Liver (tissue), 9 donors: ENCODE results near the gene SCUBE3. TPM values are rescaled to one million over a fixed set of nuclear protein-coding genes. Genes with fewer than 3 reads are reported as not detected.

Experiments used
- DNase-seq: peaks from one replicate; pipeline ENCODE4 v3.0.0-alpha.2; 2017; ENCODE audit warnings: low spot score
- H3K27ac ChIP-seq, 2 donors: one replicate each; pipeline ENCODE4 v1.7.0; 2013; ENCODE audit warnings: inconsistent platforms in 2 of 2, low read length in 2 of 2, control low read depth in 1 of 2, low read depth in 1 of 2, mild to moderate bottlenecking in 1 of 2
- H3K27me3 ChIP-seq, 4 donors: one replicate each; pipeline versions ENCODE4 v1.6.1 to v1.7.0; 2013; ENCODE audit warnings: low read length in 3 of 4, inconsistent platforms in 1 of 4, mild to moderate bottlenecking in 1 of 4, moderate library complexity in 1 of 4; ENCODE audit not compliant: control insufficient read depth in 4 of 4, insufficient read depth in 4 of 4
- H3K36me3 ChIP-seq, 4 donors: one replicate each; pipeline versions ENCODE4 v1.6.1 to v1.7.0; 2013; ENCODE audit warnings: low read length in 3 of 4, mild to moderate bottlenecking in 3 of 4, low read depth in 1 of 4, moderate library complexity in 1 of 4; ENCODE audit not compliant: control insufficient read depth in 4 of 4, insufficient read depth in 3 of 4
- H3K4me1 ChIP-seq, 4 donors: one replicate each; pipeline versions ENCODE4 v1.6.1 to v1.7.0; 2013; ENCODE audit warnings: low read length in 3 of 4, mild to moderate bottlenecking in 3 of 4, moderate library complexity in 1 of 4; ENCODE audit not compliant: control insufficient read depth in 4 of 4, insufficient read depth in 4 of 4
- H3K4me3 ChIP-seq, 3 donors: one replicate each; pipeline versions ENCODE4 v1.6.1 to v1.7.0; 2013; ENCODE audit warnings: low read length in 3 of 3, control low read depth in 1 of 3, low read depth in 1 of 3, mild to moderate bottlenecking in 1 of 3
- H3K9ac ChIP-seq, 2 donors: one replicate each; pipeline ENCODE4 v1.7.0; 2013; ENCODE audit warnings: low read length in 2 of 2, mild to moderate bottlenecking in 2 of 2, moderate library complexity in 2 of 2, control low read depth in 1 of 2, low read depth in 1 of 2
- H3K9me3 ChIP-seq, 4 donors: one replicate each; pipeline versions ENCODE4 v1.6.1 to v1.7.0; 2013; ENCODE audit warnings: low read length in 3 of 4; ENCODE audit not compliant: control insufficient read depth in 4 of 4
- EGR1 ChIP-seq, 2 donors: IDR thresholded peaks; 2 replicates each; pipeline ENCODE4 v1.6.1; 2016 to 2018; ENCODE audit warnings: antibody characterized with exemption in 2 of 2, low read depth in 2 of 2
- FOXA1 ChIP-seq: IDR thresholded peaks from 2 replicates; pipeline ENCODE4 v1.6.1; 2016; ENCODE audit warnings: antibody characterized with exemption
- FOXA2 ChIP-seq: IDR thresholded peaks from 2 replicates; pipeline ENCODE4 v1.6.1; 2016; ENCODE audit warnings: antibody characterized with exemption
- GABPA ChIP-seq, 2 donors: IDR thresholded peaks in 1 of 2; conservative IDR thresholded peaks in 1 of 2; 2 replicates each; pipeline ENCODE4 v1.6.1; 2016; ENCODE audit warnings: antibody characterized with exemption in 2 of 2, mild to moderate bottlenecking in 1 of 2, moderate library complexity in 1 of 2
- HNF4A ChIP-seq, 2 donors: conservative IDR thresholded peaks; 2 replicates each; pipeline ENCODE4 v1.6.1; 2016; ENCODE audit warnings: antibody characterized with exemption in 2 of 2, mild to moderate bottlenecking in 2 of 2
- HNF4G ChIP-seq: IDR thresholded peaks from 2 replicates; pipeline ENCODE4 v1.6.1; 2016; ENCODE audit warnings: antibody characterized with exemption
- JUND ChIP-seq, 2 donors: IDR thresholded peaks; 2 replicates each; pipeline ENCODE4 v1.6.1; 2016; ENCODE audit warnings: antibody characterized with exemption in 2 of 2
- NR2F2 ChIP-seq: IDR thresholded peaks from 2 replicates; pipeline ENCODE4 v1.6.1; 2016; ENCODE audit warnings: antibody characterized with exemption
- RAD21 ChIP-seq, 2 donors: IDR thresholded peaks; 2 replicates each; pipeline ENCODE4 v1.6.1; 2016; ENCODE audit warnings: antibody characterized with exemption in 2 of 2, mild to moderate bottlenecking in 2 of 2
- REST ChIP-seq: IDR thresholded peaks from 2 replicates; pipeline ENCODE4 v1.6.1; 2016; ENCODE audit warnings: antibody characterized with exemption, mild to moderate bottlenecking
- RXRA ChIP-seq, 2 donors: IDR thresholded peaks; 2 replicates each; pipeline ENCODE4 v1.6.1; 2017 to 2018; ENCODE audit warnings: antibody characterized with exemption in 2 of 2, mild to moderate bottlenecking in 1 of 2
- SP1 ChIP-seq: IDR thresholded peaks from 2 replicates; pipeline ENCODE4 v1.6.1; 2018; ENCODE audit warnings: antibody characterized with exemption, mild to moderate bottlenecking
- TAF1 ChIP-seq: conservative IDR thresholded peaks from 2 replicates; pipeline ENCODE4 v1.6.1; 2016; ENCODE audit warnings: antibody characterized with exemption, mild to moderate bottlenecking
- YY1 ChIP-seq: IDR thresholded peaks from 2 replicates; pipeline ENCODE4 v1.6.1; 2016; ENCODE audit warnings: antibody characterized with exemption, mild to moderate bottlenecking
- WGBS: extraction: QIAGEN DNeasy Blood & Tissue Kit; methylation state at CpG from one replicate; pipeline ENCODE4 v1.1.7; 2013; 5-methylcytosine and 5-hydroxymethylcytosine counted together
- polyA plus RNA-seq, 2 donors: library from polyadenylated mRNA; stranded (reverse) in 1 of 2; unstranded in 1 of 2; fragments of 200-250 nt in 1 of 2; fragments of >200 nt in 1 of 2; fragmentation: Nextera tagmentation in 1 of 2; extraction: Ambion mirVana in 1 of 2; gene quantifications; one replicate each; pipeline versions ENCODE4 v1.2.1 to v1.2.3, GENCODE V29; 2013 to 2015
- total RNA-seq, 2 donors: library from RNA; depleted of rRNA; stranded (reverse); fragments of >200 nt; gene quantifications; one replicate each; pipeline ENCODE4 v1.2.3, GENCODE V29; 2014
- TF ChIP-seq, protein P1 (sequence below): IDR thresholded peaks from 2 replicates; pipeline ENCODE4 v1.6.1; 2016; ENCODE audit warnings: antibody characterized with exemption
- TF ChIP-seq, protein P2 (sequence below): fragments of 150-350 bp; IDR thresholded peaks from 2 replicates; pipeline ENCODE4 v1.5.1; 2017; ENCODE audit warnings: improper control_type of control experiment, low read depth, low read length; ENCODE audit not compliant: missing input control
- TF ChIP-seq, protein P3 (sequence below): IDR thresholded peaks from 2 replicates; pipeline ENCODE4 v1.6.1; 2016; ENCODE audit warnings: antibody characterized with exemption
- TF ChIP-seq, protein P4 (sequence below): IDR thresholded peaks from 2 replicates; pipeline ENCODE4 v1.6.1; 2016; ENCODE audit warnings: antibody characterized with exemption
- donor health status: healthy.
- donor health status: healthy.
- donor health status: healthy.
- donor health status: healthy.
- donor health status: healthy.

The SCUBE3 gene
- total and polyA plus RNA-seq, 4 donors, result 0.03 to 0.09 (median 0.07) TPM

GRCh38 chr6:35173044-35173426, 40.7 kb upstream of the SCUBE3 start:
- no peaks in the 10 kb centered on the region for H3K27me3 ChIP-seq
- no peak for DNase-seq
- no peak for TF ChIP-seq FOXA2
- TF ChIP-seq, protein P1, sequence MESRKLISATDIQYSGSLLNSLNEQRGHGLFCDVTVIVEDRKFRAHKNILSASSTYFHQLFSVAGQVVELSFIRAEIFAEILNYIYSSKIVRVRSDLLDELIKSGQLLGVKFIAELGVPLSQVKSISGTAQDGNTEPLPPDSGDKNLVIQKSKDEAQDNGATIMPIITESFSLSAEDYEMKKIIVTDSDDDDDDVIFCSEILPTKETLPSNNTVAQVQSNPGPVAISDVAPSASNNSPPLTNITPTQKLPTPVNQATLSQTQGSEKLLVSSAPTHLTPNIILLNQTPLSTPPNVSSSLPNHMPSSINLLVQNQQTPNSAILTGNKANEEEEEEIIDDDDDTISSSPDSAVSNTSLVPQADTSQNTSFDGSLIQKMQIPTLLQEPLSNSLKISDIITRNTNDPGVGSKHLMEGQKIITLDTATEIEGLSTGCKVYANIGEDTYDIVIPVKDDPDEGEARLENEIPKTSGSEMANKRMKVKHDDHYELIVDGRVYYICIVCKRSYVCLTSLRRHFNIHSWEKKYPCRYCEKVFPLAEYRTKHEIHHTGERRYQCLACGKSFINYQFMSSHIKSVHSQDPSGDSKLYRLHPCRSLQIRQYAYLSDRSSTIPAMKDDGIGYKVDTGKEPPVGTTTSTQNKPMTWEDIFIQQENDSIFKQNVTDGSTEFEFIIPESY, result no peak
- TF ChIP-seq, protein P2, sequence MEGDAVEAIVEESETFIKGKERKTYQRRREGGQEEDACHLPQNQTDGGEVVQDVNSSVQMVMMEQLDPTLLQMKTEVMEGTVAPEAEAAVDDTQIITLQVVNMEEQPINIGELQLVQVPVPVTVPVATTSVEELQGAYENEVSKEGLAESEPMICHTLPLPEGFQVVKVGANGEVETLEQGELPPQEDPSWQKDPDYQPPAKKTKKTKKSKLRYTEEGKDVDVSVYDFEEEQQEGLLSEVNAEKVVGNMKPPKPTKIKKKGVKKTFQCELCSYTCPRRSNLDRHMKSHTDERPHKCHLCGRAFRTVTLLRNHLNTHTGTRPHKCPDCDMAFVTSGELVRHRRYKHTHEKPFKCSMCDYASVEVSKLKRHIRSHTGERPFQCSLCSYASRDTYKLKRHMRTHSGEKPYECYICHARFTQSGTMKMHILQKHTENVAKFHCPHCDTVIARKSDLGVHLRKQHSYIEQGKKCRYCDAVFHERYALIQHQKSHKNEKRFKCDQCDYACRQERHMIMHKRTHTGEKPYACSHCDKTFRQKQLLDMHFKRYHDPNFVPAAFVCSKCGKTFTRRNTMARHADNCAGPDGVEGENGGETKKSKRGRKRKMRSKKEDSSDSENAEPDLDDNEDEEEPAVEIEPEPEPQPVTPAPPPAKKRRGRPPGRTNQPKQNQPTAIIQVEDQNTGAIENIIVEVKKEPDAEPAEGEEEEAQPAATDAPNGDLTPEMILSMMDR, result no peak
- no peak overlapping the region for H3K27ac ChIP-seq
- 84% methylated on average over 5 of the region's 5 CpGs for WGBS
- no peaks in the 10 kb centered on the region for H3K9me3 ChIP-seq
- H3K4me1 ChIP-seq, result no peaks in the 10 kb centered on the region
- H3K9ac ChIP-seq, result no peak overlapping the region
- H3K4me3 ChIP-seq, result no peak overlapping the region
- H3K36me3 ChIP-seq, result no peaks in the 10 kb centered on the region

DNA sequence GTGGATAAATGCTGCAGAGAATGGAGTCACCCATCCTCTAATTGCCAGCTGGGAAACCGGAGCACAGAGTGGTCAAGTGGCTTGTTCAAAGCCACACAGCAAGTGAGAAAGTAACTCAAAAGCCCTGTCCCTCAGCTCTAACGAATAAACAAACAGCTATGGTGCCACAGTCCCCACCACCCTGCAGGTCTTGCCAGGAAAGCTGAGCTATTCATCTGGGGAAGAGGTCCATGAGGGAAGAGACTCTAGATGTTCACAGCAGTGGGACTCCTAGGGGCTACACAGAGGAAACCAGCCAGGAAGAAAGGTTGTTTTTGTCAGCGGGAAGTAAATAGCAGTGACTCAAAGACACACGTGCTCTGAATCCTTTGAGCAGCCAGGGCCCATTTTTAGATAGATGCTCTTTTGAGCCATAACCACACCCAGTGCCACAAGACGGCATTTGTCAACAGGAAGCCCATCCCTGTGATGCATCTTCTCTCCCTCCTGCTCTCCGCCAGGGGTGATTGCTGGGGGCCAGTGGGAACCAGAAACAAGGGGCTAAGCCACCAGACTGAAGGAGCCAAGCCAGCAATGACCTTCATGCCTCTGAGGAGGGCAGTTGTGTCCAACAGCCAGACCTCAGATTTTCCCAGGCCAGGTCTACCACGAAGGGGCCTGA, 40.2 kb upstream of the SCUBE3 start:
- H3K9me3 ChIP-seq, result no peaks in the 10 kb centered on the region

More for the DNA sequence above, 40.2 kb upstream of the SCUBE3 start:
- H3K27me3 ChIP-seq, result no peaks in the 10 kb centered on the region
- H3K27ac ChIP-seq, result no peak overlapping the region
- no peak overlapping the region for H3K9ac ChIP-seq
- no peak overlapping the region for H3K4me3 ChIP-seq
- no peak for DNase-seq
- H3K36me3 ChIP-seq, result no peaks in the 10 kb centered on the region
- H3K4me1 ChIP-seq, result no peaks in the 10 kb centered on the region
- TF ChIP-seq RAD21 (IDR thresholded peaks at IDR 0.05), result no peak
- TF ChIP-seq FOXA2, result no peak
- no peak for TF ChIP-seq NR2F2
- TF ChIP-seq, protein P2, result no peak
- no peak for TF ChIP-seq HNF4A (conservative IDR thresholded peaks at IDR 0.05)
- TF ChIP-seq SP1, result no peak
- TF ChIP-seq REST, result no peak
- no peak for TF ChIP-seq HNF4G
- no peak for TF ChIP-seq RXRA (IDR thresholded peaks at IDR 0.05)
- TF ChIP-seq GABPA (IDR thresholded peaks at IDR 0.05 in 1 of 2, conservative IDR thresholded peaks at IDR 0.05 in 1 of 2), result no peak
- TF ChIP-seq, protein P3, sequence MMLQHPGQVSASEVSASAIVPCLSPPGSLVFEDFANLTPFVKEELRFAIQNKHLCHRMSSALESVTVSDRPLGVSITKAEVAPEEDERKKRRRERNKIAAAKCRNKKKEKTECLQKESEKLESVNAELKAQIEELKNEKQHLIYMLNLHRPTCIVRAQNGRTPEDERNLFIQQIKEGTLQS, result no peak
- no peak for TF ChIP-seq EGR1 (IDR thresholded peaks at IDR 0.05; ENCODE audit: low read depth in 2 of 2)
- TF ChIP-seq, protein P4, sequence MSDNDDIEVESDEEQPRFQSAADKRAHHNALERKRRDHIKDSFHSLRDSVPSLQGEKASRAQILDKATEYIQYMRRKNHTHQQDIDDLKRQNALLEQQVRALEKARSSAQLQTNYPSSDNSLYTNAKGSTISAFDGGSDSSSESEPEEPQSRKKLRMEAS, result no peak
- no peak for TF ChIP-seq YY1
- no peak for TF ChIP-seq FOXA1
- TF ChIP-seq, protein P1, result no peak
- TF ChIP-seq TAF1, result no peak
- no peak for TF ChIP-seq JUND (IDR thresholded peaks at IDR 0.05)
- WGBS, result 81% methylated on average over 7 of the region's 7 CpGs
